Stimulated activated CD4-positive, alpha-beta T cell treated with anti-CD3 and anti-CD28 coated beads, TNF-alpha, amount 100 ng/mL, for 24 hours (primary cell): ENCODE measurements around the gene MACROD1.
A peak's percentile ranks its signal among the peaks of the same experiment; 100 is the strongest.

Experiments used
- DNase-seq, 3 experiments: peaks; one replicate each; pipeline ENCODE4 v3.0.0-alpha.2; 2020; ENCODE audit warnings: low read depth in 3 of 3

The MACROD1 gene

DNA sequence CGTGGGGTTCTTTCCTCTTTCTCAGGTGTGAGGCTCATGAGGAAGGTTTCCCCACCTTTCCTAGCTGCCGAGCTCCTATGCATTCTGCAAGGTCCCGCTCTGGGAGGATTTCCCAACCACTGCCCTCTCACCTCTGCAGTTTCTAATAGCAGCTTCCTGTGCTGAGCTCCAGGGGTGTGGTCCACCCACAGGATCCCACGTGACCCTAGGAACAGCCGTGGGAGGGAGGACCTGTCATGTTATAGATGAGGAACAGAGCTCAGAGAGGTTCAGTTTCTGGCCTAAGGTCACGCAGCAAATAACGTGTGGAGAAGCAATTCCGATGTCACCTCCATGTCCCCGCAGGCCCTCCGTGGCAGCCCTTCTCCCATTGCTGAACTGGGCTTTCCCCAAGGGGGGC, 91.7 kb downstream of the MACROD1 start:
- DNase-seq, result peak in 1 of 3 experiments; percentile 12

GRCh38 chr11:64073542-64073941, 92.4 kb downstream of the MACROD1 start:
- no peak for DNase-seq

- no peak for DNase-seq
Observed at GRCh38 chr11:64072871-64073270, 93.0 kb downstream of the MACROD1 start.

- no peak for DNase-seq
Observed at GRCh38 chr11:64072403-64072802, 93.5 kb downstream of the MACROD1 start.

DNA sequence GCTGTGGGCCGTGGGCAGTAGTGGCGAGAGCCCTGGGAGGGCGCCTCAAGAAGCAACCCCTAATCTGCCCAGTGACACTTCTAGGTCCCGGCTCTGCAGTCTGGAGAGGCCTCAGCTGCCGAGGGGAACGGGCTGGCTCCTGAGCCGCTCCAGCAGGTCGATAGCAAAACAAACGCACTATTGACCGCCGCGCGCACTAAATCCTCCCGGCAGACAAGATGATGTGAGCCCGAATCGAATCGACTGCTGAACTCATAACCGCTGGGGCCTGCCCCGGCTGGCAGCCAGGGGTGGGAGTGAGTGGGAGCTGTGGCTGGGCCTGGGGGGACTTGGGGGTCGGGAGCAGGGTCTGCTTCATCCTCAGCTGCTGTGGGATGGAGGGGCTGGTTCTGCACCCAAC, 94.1 kb downstream of the MACROD1 start:
- DNase-seq, result no peak

- no peak for DNase-seq
Observed at GRCh38 chr11:64070314-64070681, 95.6 kb downstream of the MACROD1 start.

GRCh38 chr11:64069401-64070313, 96.3 kb downstream of the MACROD1 start:
- no peak for DNase-seq

DNA sequence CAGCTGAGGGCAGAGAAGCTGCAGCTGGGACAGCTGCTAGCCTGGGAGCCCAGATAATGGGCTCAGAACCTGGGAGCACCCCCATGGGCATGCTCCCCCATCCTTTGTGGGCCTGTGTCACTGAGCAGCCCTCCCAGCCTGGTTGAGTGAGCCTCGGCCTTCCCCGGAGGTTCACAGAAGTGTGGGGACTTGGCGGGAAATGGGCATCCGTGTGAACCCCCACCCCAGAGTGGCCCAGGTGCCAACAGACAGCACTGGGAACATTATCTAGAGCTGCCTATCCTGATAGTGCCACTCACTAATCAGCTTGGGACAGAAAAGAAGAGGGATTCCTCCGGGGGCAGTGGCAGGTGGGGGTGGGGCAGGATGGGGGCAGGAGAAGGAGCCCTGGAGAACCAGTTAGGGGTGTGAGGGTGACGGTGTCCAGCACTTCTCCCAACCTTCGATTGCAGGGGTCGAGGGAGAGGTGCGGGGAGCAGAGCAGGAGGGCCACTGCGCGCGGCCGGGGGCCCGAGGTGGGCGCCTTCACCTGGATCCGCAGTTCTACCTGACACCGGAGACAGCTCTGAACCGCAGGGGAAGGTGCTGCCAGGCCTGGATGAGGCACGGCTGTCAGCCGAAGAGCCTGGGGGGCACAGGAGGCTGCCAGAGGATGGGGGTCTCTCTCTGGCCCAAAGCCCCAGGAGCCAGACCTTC, 97.1 kb downstream of the MACROD1 start:
- no peak for DNase-seq

- DNase-seq, result no peak
Observed at GRCh38 chr11:64067230-64067993, 98.5 kb downstream of the MACROD1 start.

- DNase-seq, result no peak
Observed at GRCh38 chr11:64065712-64066111, 100.2 kb downstream of the MACROD1 start.

GRCh38 chr11:64065141-64065465, 100.8 kb downstream of the MACROD1 start:
- no peak for DNase-seq

GRCh38 chr11:64064374-64065140, 101.4 kb downstream of the MACROD1 start:
- no peak for DNase-seq

DNA sequence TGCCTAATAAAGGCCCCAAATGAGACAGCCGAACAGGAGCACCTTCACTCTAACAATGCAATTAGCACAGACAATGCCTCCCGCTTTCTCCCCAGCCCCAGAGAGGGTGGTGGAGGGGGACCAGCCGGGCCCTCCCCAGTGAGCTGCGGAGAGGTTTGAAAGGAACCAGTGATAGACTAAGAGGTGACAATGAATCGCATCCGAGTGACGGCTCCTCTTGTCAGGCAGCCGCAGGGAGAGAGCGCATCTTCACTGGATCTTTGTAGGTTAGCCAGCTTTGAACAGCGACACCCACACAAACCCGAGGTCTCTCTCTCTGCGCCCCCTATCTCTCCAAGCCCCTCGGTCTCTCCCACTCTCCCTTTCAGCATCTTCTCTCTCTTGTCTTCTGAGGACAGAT, 102.1 kb downstream of the MACROD1 start:
- DNase-seq, result no peak

DNA sequence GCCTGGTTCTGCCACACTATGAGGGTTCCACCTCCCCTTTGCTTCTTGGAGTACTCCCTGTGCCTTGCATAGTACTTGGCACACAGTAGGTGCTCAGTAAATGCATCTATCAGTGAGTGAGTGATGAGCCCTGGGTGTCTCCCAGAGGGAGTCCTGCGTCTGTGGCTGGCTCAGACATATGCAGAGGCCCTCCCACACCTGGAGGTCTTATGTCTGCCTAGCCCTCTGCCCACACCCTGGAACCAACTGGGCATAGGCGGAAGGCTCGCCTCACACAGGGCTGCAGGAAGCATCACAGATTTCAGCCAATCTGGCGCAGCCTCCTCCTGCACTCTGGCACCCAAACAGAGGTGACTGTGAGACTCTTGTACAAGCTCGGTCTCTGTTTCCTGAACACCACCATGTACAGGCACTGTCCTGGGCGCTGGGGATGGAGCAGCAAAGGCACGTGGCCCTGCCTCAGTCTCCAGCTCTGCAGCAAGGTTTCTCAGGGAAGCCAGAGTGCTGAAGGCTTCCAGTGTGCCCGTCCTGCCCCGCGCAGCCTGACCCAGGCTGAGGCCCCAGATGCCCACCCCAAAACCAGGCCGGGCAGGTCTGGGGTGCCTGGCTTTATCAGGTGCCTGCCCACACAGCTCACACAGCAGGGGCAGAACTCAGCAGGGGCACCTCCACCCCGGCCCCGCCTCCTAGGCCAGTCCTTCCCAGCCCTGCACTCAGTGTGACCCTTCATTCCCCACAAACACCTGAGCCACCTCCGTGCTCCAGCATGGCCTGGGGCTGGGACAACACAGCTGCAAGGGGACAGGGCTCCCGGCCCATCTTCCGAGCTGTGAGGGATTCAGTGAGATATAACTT, 103.5 kb downstream of the MACROD1 start:
- DNase-seq, result no peak

- peak; percentile 21 to 58 (median 25) for DNase-seq
Observed at GRCh38 chr11:64060861-64061444, 105.0 kb downstream of the MACROD1 start.

DNA sequence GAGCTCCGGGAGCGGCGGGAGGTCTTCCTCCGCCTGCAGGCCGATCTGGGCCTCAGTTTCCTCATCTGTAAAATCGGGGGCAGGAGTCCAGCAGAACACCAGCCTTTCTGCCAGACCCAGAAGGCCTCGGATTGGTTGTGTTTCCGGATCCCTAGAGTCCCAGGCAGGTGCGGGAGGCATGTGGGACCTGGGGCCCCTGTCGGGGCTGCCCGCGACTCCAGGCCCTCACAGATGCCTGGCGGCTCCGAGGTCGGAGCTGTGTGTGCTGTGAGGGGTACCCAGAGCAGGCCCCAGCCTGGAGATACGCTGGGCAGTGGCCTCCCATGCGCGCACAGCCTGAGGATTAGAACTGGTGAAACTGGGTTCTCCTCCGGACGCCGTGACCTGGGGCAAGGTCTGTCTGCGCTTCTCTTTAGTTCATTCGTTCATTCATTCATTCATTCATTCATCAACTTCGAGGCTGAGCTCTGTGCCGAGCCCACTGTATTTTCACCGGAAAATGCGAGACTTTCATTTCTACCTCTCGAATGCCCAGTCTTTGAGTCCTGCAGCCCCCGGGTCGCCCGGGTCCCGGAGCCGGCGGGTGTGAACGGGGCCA, 105.6 kb downstream of the MACROD1 start:
- no peak for DNase-seq

DNA sequence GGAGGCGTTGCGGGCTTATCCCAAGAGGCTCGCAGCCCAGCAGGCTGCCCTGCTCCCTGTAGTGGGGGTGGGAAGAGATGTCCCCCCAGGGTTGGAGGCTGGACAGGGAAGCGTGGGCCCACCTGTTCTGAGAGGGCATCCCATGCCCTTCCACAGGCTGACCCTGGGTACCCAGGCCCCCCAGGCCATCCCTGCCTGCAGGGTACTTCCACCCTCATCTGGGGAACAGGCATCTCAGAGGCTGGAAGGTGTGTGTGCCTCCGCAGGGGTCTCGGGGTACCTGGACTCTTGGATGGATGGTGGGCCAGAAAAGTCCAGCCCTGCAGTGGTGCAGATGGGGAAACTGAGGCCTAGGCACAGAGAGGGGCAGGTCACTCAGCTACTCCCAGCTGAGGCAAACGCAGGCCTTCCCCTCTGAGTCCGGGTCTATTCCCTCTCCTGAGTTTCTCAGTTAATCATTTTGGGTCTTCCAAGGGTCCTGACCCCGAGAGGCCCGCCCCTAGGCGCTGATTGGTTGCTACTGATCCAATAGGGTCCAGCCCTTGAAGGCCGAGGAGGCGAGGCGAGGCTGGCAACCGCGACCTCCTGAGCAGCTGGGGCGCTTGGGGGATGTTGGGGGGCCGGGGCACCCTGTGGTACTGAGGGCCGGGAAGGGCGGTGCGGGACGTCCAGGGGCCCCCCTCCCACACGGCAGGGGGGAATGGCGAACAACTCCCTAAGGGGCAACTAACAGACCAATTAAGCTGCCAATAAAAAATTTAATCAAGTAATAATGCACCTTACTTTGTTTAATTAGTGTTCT, 106.4 kb downstream of the MACROD1 start:
- DNase-seq, result no peak

GRCh38 chr11:64058494-64058893, 107.4 kb downstream of the MACROD1 start:
- no peak for DNase-seq

DNA sequence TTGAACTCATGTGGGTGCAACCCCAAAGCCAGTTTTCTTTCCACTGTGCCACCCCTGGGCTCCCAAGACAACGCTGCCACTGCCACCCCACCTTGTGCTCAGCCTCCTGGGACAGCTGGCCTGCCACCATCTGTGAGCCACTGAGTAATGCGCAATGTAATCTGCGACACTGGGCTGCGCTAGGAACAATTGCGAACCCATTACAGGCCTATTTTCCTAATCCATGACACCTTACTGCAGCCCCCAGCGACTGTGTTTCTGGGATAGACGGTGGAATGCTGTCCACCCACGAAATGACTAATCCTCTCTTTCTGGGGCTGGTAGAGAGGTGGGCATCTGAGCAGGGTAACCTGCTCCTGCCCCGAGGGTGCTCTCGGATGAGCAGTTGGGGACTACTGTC, 108.0 kb downstream of the MACROD1 start:
- no peak for DNase-seq
